Endodermal cell (in vitro differentiated cells): ENCODE data around the gene GPR155. TPM values are rescaled to one million over a fixed set of nuclear protein-coding genes. Genes with fewer than 3 reads are reported as not detected.

Experiments used
- DNase-seq: peaks from one replicate; pipeline ENCODE4 v3.0.0-alpha.2; 2017
- H3K27ac ChIP-seq: 2 replicates; pipeline ENCODE4 v1.5.1; 2013; ENCODE audit warnings: mild to moderate bottlenecking, low read depth, low read length, moderate library complexity
- H3K27me3 ChIP-seq: 2 replicates; pipeline ENCODE4 v1.6.1; 2013; ENCODE audit warnings: mild to moderate bottlenecking, low read length, moderate library complexity; ENCODE audit not compliant: insufficient read depth, control insufficient read depth, poor library complexity, severe bottlenecking
- H3K36me3 ChIP-seq: 2 replicates; pipeline ENCODE4 v1.7.0; 2013; ENCODE audit warnings: mild to moderate bottlenecking, low read length, moderate library complexity; ENCODE audit not compliant: control insufficient read depth, insufficient read depth
- H3K4me1 ChIP-seq: one replicate; pipeline ENCODE4 v1.7.0; 2013; ENCODE audit warnings: low read length; ENCODE audit not compliant: control insufficient read depth, insufficient read depth
- H3K4me3 ChIP-seq: 2 replicates; pipeline ENCODE4 v1.5.1; 2013; ENCODE audit warnings: mild to moderate bottlenecking, low read length, moderate library complexity
- H3K9ac ChIP-seq: 2 replicates; pipeline ENCODE4 v1.6.1; 2013; ENCODE audit warnings: mild to moderate bottlenecking, low read length, moderate library complexity; ENCODE audit not compliant: poor library complexity, severe bottlenecking; ENCODE audit errors: extremely low read depth
- H3K9me3 ChIP-seq: 2 replicates; pipeline ENCODE4 v1.6.1; 2013; ENCODE audit warnings: mild to moderate bottlenecking, low read length, moderate library complexity; ENCODE audit not compliant: control insufficient read depth
- H3K27ac Mint-ChIP-seq: 2 replicates; pipeline ENCODE4 v1.8.0; 2020; ENCODE audit warnings: mixed read lengths
- H3K27me3 Mint-ChIP-seq: 2 replicates; pipeline ENCODE4 v1.8.0; 2021; ENCODE audit warnings: mild to moderate bottlenecking, mixed read lengths; ENCODE audit not compliant: insufficient read depth
- H3K36me3 Mint-ChIP-seq: 2 replicates; pipeline ENCODE4 v1.8.0; 2020; ENCODE audit warnings: low read depth, mixed read lengths
- H3K4me1 Mint-ChIP-seq: 2 replicates; pipeline ENCODE4 v1.8.0; 2020; ENCODE audit warnings: mixed read lengths
- H3K4me3 Mint-ChIP-seq: 2 replicates; pipeline ENCODE4 v1.8.0; 2020; ENCODE audit warnings: mild to moderate bottlenecking, moderate library complexity, mixed read lengths
- H3K9me3 Mint-ChIP-seq: 2 replicates; pipeline ENCODE4 v1.8.0; 2020; ENCODE audit warnings: mild to moderate bottlenecking, mixed read lengths
- WGBS, 2 experiments: methylation state at CpG; one replicate each; pipeline versions ENCODE4 v1.1.5 to v1.1.7; 2013; ENCODE audit warnings: missing lambda C conversion rate in 2 of 2, mixed read lengths in 1 of 2; ENCODE audit not compliant: insufficient coverage in 1 of 2, insufficient read length in 1 of 2; 5-methylcytosine and 5-hydroxymethylcytosine counted together
- total RNA-seq, 2 donors: library from RNA; stranded (reverse); fragmentation: NEBNext Ultra II Directional in 1 of 2; extraction: Animal tissue kit (Norgen Biotek cat#: 25700) in 1 of 2; gene quantifications; 2 replicates in 1 of 2; 3 replicates in 1 of 2; pipeline ENCODE4 v1.2.1, GENCODE V29; 2021
- TF ChIP-seq, protein P1 (sequence below): fragments of 200-600 bp; sonication (generic); conservative IDR thresholded peaks from 2 replicates; pipeline ENCODE4 v1.5.0; 2021; ENCODE audit warnings: antibody characterized with exemption, mild to moderate bottlenecking

GPR155 gene
- total RNA-seq, 2 donors from 2014 or later, result 0.22 to 0.88 TPM

DNA sequence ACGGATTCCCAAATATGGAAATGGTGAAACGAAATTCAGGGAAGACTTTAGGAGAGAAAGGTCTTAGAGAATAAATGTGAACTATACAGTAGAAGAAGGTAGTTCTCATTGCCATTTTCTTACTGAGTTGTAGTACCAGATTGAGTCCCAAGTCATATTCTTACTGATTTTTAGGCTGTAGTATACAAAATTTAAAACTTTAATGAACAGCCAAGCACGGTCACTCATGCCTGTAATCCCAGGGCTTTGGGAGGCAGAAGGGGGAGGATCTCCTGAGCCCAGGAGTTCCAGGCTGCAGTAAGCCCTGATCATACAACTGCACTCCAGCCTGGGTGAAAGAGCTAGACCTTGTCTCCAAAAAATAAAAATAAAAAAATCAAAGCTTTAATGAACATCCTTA is 89.1 kb downstream of the GPR155 start:
- Histone ChIP-seq H3K9ac (no peak overlapping the region), H3K27me3 (no peaks in the 10 kb centered on the region), H3K4me1 (peaks cover 4% of the 10 kb centered on the region), H3K27ac (no peak overlapping the region), H3K36me3 (peaks cover 7% of the 10 kb centered on the region), H3K9me3 (no peaks in the 10 kb centered on the region), H3K4me3 (no peak overlapping the region)
- peaks cover 4% of the 10 kb centered on the region for H3K27me3 Mint-ChIP-seq
- H3K9me3 Mint-ChIP-seq, result no peaks in the 10 kb centered on the region
- H3K27ac Mint-ChIP-seq, result no peak overlapping the region
- H3K4me1 Mint-ChIP-seq, result peaks cover 8% of the 10 kb centered on the region
- TF ChIP-seq, protein P1, sequence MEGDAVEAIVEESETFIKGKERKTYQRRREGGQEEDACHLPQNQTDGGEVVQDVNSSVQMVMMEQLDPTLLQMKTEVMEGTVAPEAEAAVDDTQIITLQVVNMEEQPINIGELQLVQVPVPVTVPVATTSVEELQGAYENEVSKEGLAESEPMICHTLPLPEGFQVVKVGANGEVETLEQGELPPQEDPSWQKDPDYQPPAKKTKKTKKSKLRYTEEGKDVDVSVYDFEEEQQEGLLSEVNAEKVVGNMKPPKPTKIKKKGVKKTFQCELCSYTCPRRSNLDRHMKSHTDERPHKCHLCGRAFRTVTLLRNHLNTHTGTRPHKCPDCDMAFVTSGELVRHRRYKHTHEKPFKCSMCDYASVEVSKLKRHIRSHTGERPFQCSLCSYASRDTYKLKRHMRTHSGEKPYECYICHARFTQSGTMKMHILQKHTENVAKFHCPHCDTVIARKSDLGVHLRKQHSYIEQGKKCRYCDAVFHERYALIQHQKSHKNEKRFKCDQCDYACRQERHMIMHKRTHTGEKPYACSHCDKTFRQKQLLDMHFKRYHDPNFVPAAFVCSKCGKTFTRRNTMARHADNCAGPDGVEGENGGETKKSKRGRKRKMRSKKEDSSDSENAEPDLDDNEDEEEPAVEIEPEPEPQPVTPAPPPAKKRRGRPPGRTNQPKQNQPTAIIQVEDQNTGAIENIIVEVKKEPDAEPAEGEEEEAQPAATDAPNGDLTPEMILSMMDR, result no peak
- no peak overlapping the region for H3K4me3 Mint-ChIP-seq
- 72 to 83% methylated on average over 3 of the region's 3 CpGs for WGBS, 2 experiments
- H3K36me3 Mint-ChIP-seq, result peaks cover 4% of the 10 kb centered on the region
- DNase-seq, result no peak

DNA sequence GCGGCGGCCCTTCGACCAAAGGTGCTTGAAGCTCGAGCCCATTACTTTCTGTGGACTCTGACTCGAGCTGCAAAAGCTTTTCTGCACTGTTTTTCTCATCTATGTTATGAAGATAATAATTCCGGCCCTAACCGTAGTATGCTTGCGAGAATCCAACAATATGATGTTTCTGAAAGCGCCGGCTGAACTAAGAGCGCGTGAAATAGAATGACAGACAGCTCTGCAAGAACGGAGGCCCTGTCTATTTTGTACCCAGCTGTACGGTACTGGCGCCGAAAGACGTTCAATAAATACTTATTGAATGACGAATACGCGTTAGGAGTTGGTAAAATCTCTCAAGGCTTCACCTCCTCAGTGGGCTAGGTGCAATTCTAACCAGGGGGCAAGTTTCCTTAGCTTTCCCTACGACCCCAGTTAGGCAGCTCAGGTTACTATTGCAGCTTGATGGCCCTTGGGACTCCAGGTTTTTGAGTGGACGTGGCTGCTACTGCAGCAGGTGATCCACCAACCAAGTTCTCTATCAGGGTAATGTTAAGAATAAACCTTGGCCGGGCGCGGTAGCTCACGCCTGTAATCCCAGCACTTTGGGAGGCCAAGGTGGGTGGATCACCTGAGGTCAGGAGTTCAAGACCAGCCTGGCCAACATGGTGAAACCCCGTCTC is 90.7 kb downstream of the GPR155 start:
- peak; percentile 62 for DNase-seq

DNA sequence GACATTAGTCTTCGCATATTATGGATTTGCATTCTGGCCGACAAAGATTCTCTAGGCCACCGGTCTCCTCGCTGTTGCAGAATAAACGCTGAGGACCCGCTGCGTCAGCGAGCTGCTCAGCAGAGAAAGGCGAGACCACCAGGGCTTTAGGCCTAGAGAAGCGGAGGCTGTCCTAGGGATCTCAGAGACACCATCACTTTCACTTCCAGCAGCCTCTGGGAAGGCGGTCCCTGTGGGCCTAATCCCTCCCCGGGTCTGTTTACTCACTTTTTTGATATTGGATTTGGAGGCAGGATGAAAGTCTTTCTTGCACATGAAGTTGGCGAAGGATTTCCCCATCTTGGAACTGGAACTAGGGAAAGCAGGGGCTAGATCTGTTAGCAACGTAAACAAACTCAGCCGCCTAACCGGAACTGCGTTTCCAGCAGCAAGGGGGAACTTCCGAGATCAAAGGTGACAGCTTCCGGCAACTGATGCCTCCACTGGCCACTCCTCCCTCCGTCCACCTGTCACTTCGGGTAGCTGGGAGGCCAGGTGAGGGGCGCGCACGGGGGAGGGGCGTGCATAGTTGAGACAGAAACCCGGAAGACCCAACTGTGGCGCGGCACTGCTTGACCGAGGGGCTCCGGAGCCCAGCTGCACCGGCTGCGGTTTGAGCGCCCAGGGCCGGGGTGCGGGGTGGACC is 91.4 kb downstream of the GPR155 start, which contains the start of gene SCRN3:
SCRN3 (plus strand) TSS at position 447 of the 685 bp plus-strand sequence. CDS start 2,554 bp downstream, outside the sequence.
- Histone ChIP-seq H3K27me3 (no peaks in the 10 kb centered on the region), H3K27ac (peak within 1 kb of the TSS; percentile 59), H3K9me3 (no peaks in the 10 kb centered on the region), H3K9ac (peak within 1 kb of the TSS; percentile 63), H3K36me3 (peaks cover 15% of the 10 kb centered on the region), H3K4me1 (peaks cover 4% of the 10 kb centered on the region), H3K4me3 (peak within 1 kb of the TSS; percentile 91)
- peak; percentile 97 for DNase-seq
- H3K27ac Mint-ChIP-seq, result peak within 1 kb of the TSS; percentile 97
- TF ChIP-seq, protein P1, result peak; percentile 10
- H3K27me3 Mint-ChIP-seq, result peaks cover 4% of the 10 kb centered on the region
- H3K4me3 Mint-ChIP-seq, result peak within 1 kb of the TSS; percentile 95
- H3K9me3 Mint-ChIP-seq, result no peaks in the 10 kb centered on the region
- WGBS, 2 experiments, result 0 to 1% methylated on average over 20 to 35 of the region's 35 CpGs
- peaks cover 8% of the 10 kb centered on the region for H3K4me1 Mint-ChIP-seq
- H3K36me3 Mint-ChIP-seq, result peaks cover 21% of the 10 kb centered on the region

More for the DNA sequence above, 90.7 kb downstream of the GPR155 start:
- no peaks in the 10 kb centered on the region for H3K9me3 ChIP-seq
- peaks cover 12% of the 10 kb centered on the region for H3K36me3 ChIP-seq
- H3K4me1 ChIP-seq, result peaks cover 4% of the 10 kb centered on the region
- Mint-ChIP-seq H3K27me3 (peaks cover 4% of the 10 kb centered on the region), H3K27ac (peak overlapping the region; percentile 77), H3K36me3 (peaks cover 15% of the 10 kb centered on the region), H3K4me3 (peak overlapping the region; percentile 95), H3K9me3 (no peaks in the 10 kb centered on the region), H3K4me1 (peaks cover 8% of the 10 kb centered on the region)
- H3K27me3 ChIP-seq, result no peaks in the 10 kb centered on the region
- no peak overlapping the region for H3K27ac ChIP-seq
- TF ChIP-seq, protein P1, result no peak
- WGBS, 2 experiments, result 25 to 28% methylated on average over 26 to 27 of the region's 27 CpGs
- H3K4me3 ChIP-seq, result peak overlapping the region; percentile 91
- peak overlapping the region; percentile 63 for H3K9ac ChIP-seq
